Mesenchymal stem cell (in vitro differentiated cells and primary cell): ENCODE measurements around the gene FBXW12.

ENCODE experiments used
- DNase-seq: peaks from one replicate; pipeline ENCODE4 v3.0.0-alpha.2; 2013
- H2AFZ ChIP-seq: one replicate; pipeline ENCODE4 v1.6.1; 2013; ENCODE audit warnings: low read depth, mild to moderate bottlenecking, control low read depth, inconsistent platforms, low read length, moderate library complexity
- H2AK5ac ChIP-seq: 2 replicates; pipeline ENCODE4 v1.6.1; 2013; ENCODE audit warnings: low read length, moderate library complexity, mild to moderate bottlenecking, inconsistent platforms; ENCODE audit not compliant: severe bottlenecking
- H2BK120ac ChIP-seq: one replicate; pipeline ENCODE4 v1.6.1; 2013; ENCODE audit warnings: low read depth, mild to moderate bottlenecking, inconsistent platforms, low read length, moderate library complexity
- H2BK12ac ChIP-seq, 2 experiments: one replicate each; pipeline ENCODE4 v1.6.1; 2013; ENCODE audit warnings: inconsistent platforms in 2 of 2, low read length in 2 of 2, mild to moderate bottlenecking in 2 of 2, moderate library complexity in 2 of 2, control low read depth in 1 of 2
- H2BK15ac ChIP-seq: one replicate; pipeline ENCODE4 v1.6.1; 2013; ENCODE audit warnings: mild to moderate bottlenecking, low read depth, inconsistent platforms; ENCODE audit not compliant: poor library complexity, severe bottlenecking
- H2BK5ac ChIP-seq: 2 replicates; pipeline ENCODE4 v1.6.1; 2013; ENCODE audit warnings: low read depth, mild to moderate bottlenecking, low read length, control low read depth, inconsistent platforms; ENCODE audit not compliant: poor library complexity, severe bottlenecking
- H3K14ac ChIP-seq, 2 experiments: one replicate each; pipeline ENCODE4 v1.6.1; 2013; ENCODE audit warnings: inconsistent platforms in 2 of 2, low read length in 2 of 2, control low read depth in 1 of 2, mild to moderate bottlenecking in 1 of 2, moderate library complexity in 1 of 2
- H3K18ac ChIP-seq, 2 experiments: one replicate each; pipeline ENCODE4 v1.6.1; 2013; ENCODE audit warnings: inconsistent platforms in 2 of 2, low read length in 2 of 2, control low read depth in 1 of 2, low read depth in 1 of 2, mild to moderate bottlenecking in 1 of 2
- H3K23ac ChIP-seq, 2 experiments: one replicate each; pipeline ENCODE4 v1.6.1; 2013; ENCODE audit warnings: inconsistent platforms in 2 of 2, low read length in 2 of 2, mild to moderate bottlenecking in 2 of 2, moderate library complexity in 2 of 2, control low read depth in 1 of 2
- H3K27ac ChIP-seq: 2 replicates; pipeline ENCODE4 v1.5.1; 2013; ENCODE audit warnings: mild to moderate bottlenecking, moderate library complexity, low read length, control low read depth, inconsistent platforms; ENCODE audit not compliant: poor library complexity, severe bottlenecking
- H3K27me3 ChIP-seq, 2 experiments: 2 replicates each; pipeline versions ENCODE4 v1.6.1 to v1.7.0; 2013; ENCODE audit warnings: low read length in 2 of 2, mild to moderate bottlenecking in 2 of 2, moderate library complexity in 2 of 2, control low read depth in 1 of 2, inconsistent platforms in 1 of 2; ENCODE audit not compliant: control insufficient read depth in 1 of 2, insufficient read depth in 1 of 2
- H3K36me3 ChIP-seq, 2 experiments: 2 replicates each; pipeline versions ENCODE4 v1.6.1 to v1.7.0; 2013; ENCODE audit warnings: low read length in 2 of 2, control low read depth in 1 of 2, inconsistent platforms in 1 of 2, low read depth in 1 of 2, mild to moderate bottlenecking in 1 of 2; ENCODE audit not compliant: insufficient read depth in 2 of 2, control insufficient read depth in 1 of 2
- H3K4ac ChIP-seq, 2 experiments: one replicate each; pipeline ENCODE4 v1.6.1; 2013; ENCODE audit warnings: inconsistent platforms in 2 of 2, low read length in 2 of 2, mild to moderate bottlenecking in 2 of 2, moderate library complexity in 2 of 2, control low read depth in 1 of 2, low read depth in 1 of 2
- H3K4me1 ChIP-seq: 2 replicates; pipeline ENCODE4 v1.6.1; 2013; ENCODE audit warnings: low read depth, low read length, control low read depth; ENCODE audit not compliant: control insufficient read depth, insufficient read depth
- H3K4me2 ChIP-seq: 2 replicates; pipeline ENCODE4 v1.6.1; 2013; ENCODE audit warnings: low read length, mild to moderate bottlenecking, inconsistent platforms; ENCODE audit not compliant: poor library complexity, severe bottlenecking
- H3K4me3 ChIP-seq, 2 experiments: 2 replicates each; pipeline versions ENCODE4 v1.5.1 to v1.7.0; 2013; ENCODE audit warnings: low read length in 2 of 2, mild to moderate bottlenecking in 2 of 2, control low read depth in 1 of 2, low read depth in 1 of 2; ENCODE audit not compliant: insufficient read depth in 1 of 2
- H3K79me1 ChIP-seq: replicated peaks from 2 replicates; pipeline ENCODE4 v1.6.1; 2013; ENCODE audit warnings: mild to moderate bottlenecking, control low read depth, low read length, inconsistent platforms; ENCODE audit not compliant: poor library complexity, severe bottlenecking
- H3K9ac ChIP-seq: 2 replicates; pipeline ENCODE4 v1.7.0; 2013; ENCODE audit warnings: mild to moderate bottlenecking, low read length, moderate library complexity
- H3K9me3 ChIP-seq: 2 replicates; pipeline ENCODE4 v1.7.0; 2013; ENCODE audit warnings: mild to moderate bottlenecking, low read length; ENCODE audit not compliant: control insufficient read depth
- H4K8ac ChIP-seq: one replicate; pipeline ENCODE4 v1.6.1; 2013; ENCODE audit warnings: inconsistent platforms, mild to moderate bottlenecking, low read length, moderate library complexity
- H4K91ac ChIP-seq: one replicate; pipeline ENCODE4 v1.6.1; 2013; ENCODE audit warnings: mild to moderate bottlenecking, low read length, inconsistent platforms
- WGBS: methylation state at CpG from one replicate; pipeline ENCODE4 v1.1.7; 2013; ENCODE audit warnings: mixed read lengths; 5-methylcytosine and 5-hydroxymethylcytosine counted together

Gene FBXW12

GRCh38 chr3:48409291-48410201 lies 37.5 kb downstream of the FBXW12 start:
- Histone ChIP-seq H3K9me3 (no peaks in the 10 kb centered on the region), H2BK120ac (no peak overlapping the region), H3K27ac (no peak overlapping the region), H3K36me3 (peaks cover 89 to 99% of the 10 kb centered on the region in 2 experiments), H3K18ac (no peak overlapping the region), H3K79me1 (no peaks in the 10 kb centered on the region), H4K8ac (no peak overlapping the region), H3K4ac (no peak overlapping the region), H3K4me1 (no peaks in the 10 kb centered on the region), H2BK5ac (no peak overlapping the region), H3K14ac (no peak overlapping the region), H3K23ac (no peak overlapping the region), H3K4me3 (no peak overlapping the region), H4K91ac (no peak overlapping the region), H2AFZ (no peak overlapping the region), H3K4me2 (no peak overlapping the region), H2AK5ac (no peak overlapping the region), H2BK15ac (no peak overlapping the region), H3K27me3 (no peaks in the 10 kb centered on the region), H3K9ac (no peak overlapping the region), H2BK12ac (no peak overlapping the region)
- DNase-seq, result no peak
- WGBS, result 94% methylated on average over 30 of the region's 31 CpGs

GRCh38 chr3:48410205-48411040 lies 38.4 kb downstream of the FBXW12 start:
- no peak overlapping the region for H3K4me3 ChIP-seq
- no peak overlapping the region for H2BK120ac ChIP-seq
- no peak overlapping the region for H3K18ac ChIP-seq
- no peak overlapping the region for H2BK12ac ChIP-seq
- H4K91ac ChIP-seq, result no peak overlapping the region
- no peaks in the 10 kb centered on the region for H3K9me3 ChIP-seq
- no peaks in the 10 kb centered on the region for H3K4me1 ChIP-seq
- H3K79me1 ChIP-seq, result no peaks in the 10 kb centered on the region
- no peak overlapping the region for H4K8ac ChIP-seq
- no peak overlapping the region for H2BK5ac ChIP-seq
- no peak overlapping the region for H3K23ac ChIP-seq
- H3K4ac ChIP-seq, result no peak overlapping the region
- 97% methylated on average over 16 of the region's 16 CpGs for WGBS
- no peak overlapping the region for H3K4me2 ChIP-seq
- H2BK15ac ChIP-seq, result no peak overlapping the region
- no peaks in the 10 kb centered on the region for H3K27me3 ChIP-seq
- no peak overlapping the region for H3K9ac ChIP-seq
- H3K14ac ChIP-seq, result no peak overlapping the region
- DNase-seq, result no peak
- no peak overlapping the region for H2AK5ac ChIP-seq
- H3K36me3 ChIP-seq, result peaks cover 90 to 99% of the 10 kb centered on the region in 2 experiments
- no peak overlapping the region for H2AFZ ChIP-seq
- H3K27ac ChIP-seq, result no peak overlapping the region

GRCh38 chr3:48411041-48411588 lies 39.1 kb downstream of the FBXW12 start:
- Histone ChIP-seq H3K14ac (no peak overlapping the region), H3K79me1 (no peaks in the 10 kb centered on the region), H3K4me1 (no peaks in the 10 kb centered on the region), H3K4ac (no peak overlapping the region), H4K91ac (no peak overlapping the region), H2BK15ac (no peak overlapping the region), H2BK5ac (no peak overlapping the region), H3K9ac (no peak overlapping the region), H3K9me3 (no peaks in the 10 kb centered on the region), H2BK12ac (no peak overlapping the region), H2AFZ (no peak overlapping the region), H3K27me3 (no peaks in the 10 kb centered on the region), H4K8ac (no peak overlapping the region), H3K4me3 (no peak overlapping the region), H3K23ac (no peak overlapping the region), H3K27ac (no peak overlapping the region), H3K36me3 (peaks cover 90 to 99% of the 10 kb centered on the region in 2 experiments), H3K4me2 (no peak overlapping the region), H2BK120ac (no peak overlapping the region), H2AK5ac (no peak overlapping the region), H3K18ac (no peak overlapping the region)
- DNase-seq, result no peak
- 96% methylated on average over 9 of the region's 9 CpGs for WGBS
